GDM1 (cell line): ENCODE data around the gene LAMC3.
"Not testable (repeated sequence)": the region's sequence is repeated elsewhere in the genome, so short reads cannot be mapped to it uniquely, and the experiment has no call there.

Source experiments
- DNase-seq: peaks from one replicate; lab custom pipeline; 2025; lab: John Stamatoyannopoulos, UW

Gene LAMC3

DNA sequence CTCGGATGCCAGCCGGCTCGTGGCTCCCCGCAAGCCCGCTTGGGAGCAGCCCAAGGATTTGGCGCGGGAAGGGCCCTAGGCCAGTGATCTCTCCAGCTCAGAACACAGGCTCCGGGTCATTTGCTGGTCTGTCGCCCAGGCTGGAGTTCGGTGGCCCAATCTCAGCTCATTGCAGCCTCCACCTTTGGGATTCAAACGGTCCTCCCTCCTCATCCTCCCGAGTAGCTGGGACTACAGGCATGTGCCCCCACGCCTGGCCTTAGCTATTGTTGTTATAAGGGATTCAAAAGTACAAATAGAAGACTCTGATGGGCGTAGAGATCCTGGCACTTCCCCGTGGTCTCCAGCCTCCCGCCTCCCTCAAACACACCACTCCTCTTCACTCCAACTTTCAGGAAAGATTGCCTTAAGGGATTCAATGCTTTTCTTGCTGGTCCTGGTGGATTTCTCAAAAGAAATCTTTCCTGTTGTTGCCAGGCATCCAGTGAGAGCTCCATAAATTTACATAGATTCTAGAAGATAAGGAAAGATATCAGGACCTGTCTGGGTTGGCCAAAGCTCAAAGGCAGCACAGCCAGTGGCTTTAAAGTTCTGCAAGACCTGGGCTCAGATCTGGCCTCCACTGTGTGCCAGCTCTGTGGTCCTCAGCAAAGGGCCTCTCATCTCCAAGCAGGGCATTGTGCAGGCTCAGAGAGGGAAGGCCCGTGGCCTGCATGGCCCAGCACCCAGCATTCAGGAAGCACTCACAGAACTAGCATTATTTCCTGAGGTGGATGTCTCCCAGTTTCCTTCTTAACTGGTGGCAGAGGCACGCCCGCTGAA, 88.4 kb downstream of the LAMC3 start:
- no peak for DNase-seq

GRCh38 chr9:131097948-131098278, 88.9 kb downstream of the LAMC3 start:
- no peak for DNase-seq

- no peak for DNase-seq
Observed at GRCh38 chr9:131098391-131099101, 89.6 kb downstream of the LAMC3 start.

GRCh38 chr9:131099102-131099606, 90.2 kb downstream of the LAMC3 start:
- no peak for DNase-seq

DNA sequence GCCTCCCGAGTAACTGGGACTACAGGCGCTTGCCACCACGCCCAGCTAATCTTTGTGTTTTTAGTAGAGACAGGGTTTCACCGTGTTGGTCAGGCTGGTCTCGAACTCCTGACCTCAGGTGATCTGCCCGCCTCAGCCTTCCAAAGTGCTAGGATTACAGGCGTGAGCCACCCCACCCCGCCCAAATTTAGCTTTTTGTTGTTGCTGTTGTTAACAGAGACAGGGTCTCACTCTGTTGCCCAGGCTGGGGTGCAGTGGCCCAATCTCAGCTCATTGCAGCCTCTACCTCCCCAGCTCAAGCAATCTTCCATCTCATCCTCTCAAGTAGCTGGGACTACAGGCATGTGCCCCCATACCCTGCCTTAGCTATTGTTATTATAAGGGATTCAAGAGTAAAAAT, 90.9 kb downstream of the LAMC3 start:
- not testable (repeated sequence) for DNase-seq

- DNase-seq = no peak
Observed at GRCh38 chr9:131100445-131100844, 91.5 kb downstream of the LAMC3 start.

DNA sequence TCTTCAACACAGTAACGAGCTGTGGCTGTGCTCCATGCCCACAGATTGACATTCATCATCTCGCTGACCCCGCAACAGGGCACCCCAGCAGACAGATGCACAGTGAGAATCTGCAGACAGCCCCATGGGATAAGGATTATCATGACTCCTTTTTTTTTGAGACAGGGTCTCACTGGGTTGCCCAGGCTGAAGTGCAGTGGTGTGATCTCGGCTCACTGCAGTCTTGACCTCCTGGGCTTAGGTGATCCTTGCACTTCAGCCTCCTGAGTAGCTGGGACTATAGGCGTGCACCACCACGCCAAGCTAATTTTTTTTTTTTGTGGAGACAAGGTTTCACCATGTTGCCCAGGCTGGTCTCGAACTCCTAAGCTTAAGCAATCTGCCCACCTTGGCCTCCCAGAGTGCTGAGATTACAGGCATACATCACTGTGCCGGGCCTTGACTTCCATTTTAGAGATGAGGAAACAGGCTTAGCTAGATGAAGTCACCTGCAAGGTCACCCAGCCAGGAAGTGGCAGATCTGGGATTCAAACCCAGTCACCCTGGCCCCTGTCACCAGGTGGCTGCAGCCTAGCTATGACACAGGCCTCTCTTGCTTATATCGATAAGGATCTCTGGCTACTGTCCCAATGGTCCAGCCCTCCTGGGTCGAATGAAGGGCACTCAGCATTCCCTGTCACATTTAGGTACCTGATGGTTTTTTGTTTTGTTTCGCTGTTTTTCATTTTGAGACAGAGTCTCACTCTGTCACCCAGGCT, 92.4 kb downstream of the LAMC3 start:
- DNase-seq = no peak

DNA sequence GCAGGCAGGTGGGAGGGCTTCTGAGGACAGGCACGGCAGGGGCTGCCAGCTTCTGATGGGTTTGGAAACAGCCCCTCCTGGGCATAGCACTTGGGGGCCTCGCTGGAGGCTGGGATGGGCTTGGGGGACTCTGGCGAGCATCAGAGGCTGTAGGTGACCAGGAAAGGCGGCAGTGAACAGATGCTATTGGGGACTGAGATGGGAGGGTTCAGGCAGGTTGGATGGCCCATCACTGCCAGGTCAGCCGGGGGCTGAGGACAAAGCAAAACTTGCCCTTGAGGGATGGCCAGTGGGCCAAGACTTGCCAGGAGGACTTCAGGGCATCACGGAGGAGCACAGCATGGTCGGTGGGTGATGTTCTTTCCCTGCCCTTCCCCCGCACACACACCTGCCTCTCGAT, 94.0 kb downstream of the LAMC3 start:
- no peak for DNase-seq

GRCh38 chr9:131103535-131103934, 94.6 kb downstream of the LAMC3 start:
- no peak for DNase-seq

- no peak for DNase-seq
Observed at GRCh38 chr9:131104016-131104740, 95.2 kb downstream of the LAMC3 start.

- DNase-seq = no peak
Observed at GRCh38 chr9:131105952-131106351, 97.0 kb downstream of the LAMC3 start.

GRCh38 chr9:131107760-131108159, 98.8 kb downstream of the LAMC3 start:
- no peak for DNase-seq

DNA sequence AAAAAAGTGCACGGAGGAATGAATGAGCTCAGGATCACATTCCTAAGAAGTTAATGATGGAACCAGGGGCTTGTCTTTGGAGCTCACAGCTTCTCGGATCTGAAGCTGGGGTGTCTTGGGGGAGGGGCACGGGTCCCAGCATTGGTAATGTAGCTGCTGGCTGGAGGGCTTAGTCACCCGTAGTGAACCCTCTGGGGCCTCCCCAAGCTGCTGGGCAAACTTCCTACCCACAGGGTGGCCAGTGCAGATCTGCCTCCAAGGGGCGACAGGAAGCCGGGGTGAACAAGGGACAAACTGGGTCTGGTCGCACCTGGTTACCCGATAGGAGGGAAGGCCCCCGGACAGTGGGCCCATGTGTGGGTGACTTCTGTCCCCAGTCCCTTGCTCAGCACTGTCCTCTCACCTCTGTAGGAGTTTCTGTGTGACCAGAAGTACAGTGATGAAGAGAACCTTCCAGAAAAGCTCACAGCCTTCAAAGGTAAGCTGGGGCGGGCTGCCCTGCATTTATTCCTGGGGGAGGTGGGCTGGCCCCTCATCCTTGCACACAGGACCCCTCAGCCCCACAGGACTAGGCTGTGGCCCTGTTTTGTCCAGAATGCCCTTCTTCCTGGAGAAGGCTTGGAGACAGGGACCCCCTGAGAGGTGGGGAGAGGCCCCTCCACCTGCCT, 102.3 kb downstream of the LAMC3 start:
- DNase-seq = no peak

DNA sequence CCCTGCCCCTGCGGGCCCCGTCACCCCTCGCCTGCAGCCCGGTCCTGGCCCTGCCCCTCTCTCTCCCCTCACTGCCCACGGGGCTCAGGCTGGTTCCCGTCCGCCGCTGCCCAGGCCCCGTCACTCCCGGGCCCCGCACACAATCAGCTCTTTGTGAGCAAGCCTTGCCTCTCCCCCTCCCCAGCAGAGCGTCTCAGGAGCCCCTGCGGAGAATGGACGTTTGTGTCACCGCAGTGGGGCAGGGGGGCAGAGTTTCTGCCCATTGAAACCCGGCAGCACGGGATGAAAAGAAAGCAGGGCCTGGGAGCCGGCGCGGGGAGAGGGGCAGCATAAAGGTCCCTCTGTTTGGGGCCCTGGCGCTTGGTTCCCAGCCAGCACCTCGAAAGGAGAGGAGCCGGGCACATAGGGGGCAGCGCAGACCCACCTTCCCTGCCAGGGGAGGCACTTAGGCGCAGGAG, 102.9 kb downstream of the LAMC3 start:
- DNase-seq = no peak

GRCh38 chr9:131112374-131113154, 103.6 kb downstream of the LAMC3 start:
- DNase-seq = no peak

DNA sequence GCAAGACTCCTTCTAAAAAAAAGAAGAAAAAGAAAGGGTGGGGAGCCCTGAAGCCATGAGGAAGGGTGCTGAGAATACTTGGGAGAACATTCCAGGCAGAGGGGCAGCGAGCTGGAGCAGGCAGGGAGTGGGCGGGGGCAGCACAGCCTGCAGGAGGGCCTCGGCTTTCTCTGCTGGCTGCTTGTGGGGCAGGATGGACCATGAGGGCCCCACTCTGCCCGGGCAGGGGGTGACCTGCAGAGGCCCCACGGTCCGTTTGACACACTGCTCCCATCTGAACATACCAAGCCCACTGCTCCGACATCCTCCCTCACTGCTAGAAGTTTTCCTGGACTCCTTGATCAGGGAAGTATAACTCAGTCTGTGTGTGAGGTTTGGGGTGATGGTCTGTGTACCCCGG, 104.7 kb downstream of the LAMC3 start:
- DNase-seq = no peak

- DNase-seq = no peak
Observed at GRCh38 chr9:131114084-131114535, 105.1 kb downstream of the LAMC3 start.

- DNase-seq = not testable (repeated sequence)
Observed at GRCh38 chr9:131115360-131115742, 106.4 kb downstream of the LAMC3 start.

- DNase-seq = no peak
Observed at GRCh38 chr9:131116281-131117120, 107.5 kb downstream of the LAMC3 start.
